ENCODE measurements around the gene RDH13. TPM values are rescaled to one million over a fixed set of nuclear protein-coding genes. Genes with fewer than 3 reads are reported as not detected.
"Not testable (repeated sequence)": the region's sequence is repeated elsewhere in the genome, so short reads cannot be mapped to it uniquely, and the experiment has no call there.

The RDH13 gene
- total RNA-seq, 1 experiment from 2014 or later, result 25.8 TPM

GRCh38 chr19:55031178-55031577, 31.8 kb downstream of the RDH13 start:
- TF ChIP-seq, protein P1, sequence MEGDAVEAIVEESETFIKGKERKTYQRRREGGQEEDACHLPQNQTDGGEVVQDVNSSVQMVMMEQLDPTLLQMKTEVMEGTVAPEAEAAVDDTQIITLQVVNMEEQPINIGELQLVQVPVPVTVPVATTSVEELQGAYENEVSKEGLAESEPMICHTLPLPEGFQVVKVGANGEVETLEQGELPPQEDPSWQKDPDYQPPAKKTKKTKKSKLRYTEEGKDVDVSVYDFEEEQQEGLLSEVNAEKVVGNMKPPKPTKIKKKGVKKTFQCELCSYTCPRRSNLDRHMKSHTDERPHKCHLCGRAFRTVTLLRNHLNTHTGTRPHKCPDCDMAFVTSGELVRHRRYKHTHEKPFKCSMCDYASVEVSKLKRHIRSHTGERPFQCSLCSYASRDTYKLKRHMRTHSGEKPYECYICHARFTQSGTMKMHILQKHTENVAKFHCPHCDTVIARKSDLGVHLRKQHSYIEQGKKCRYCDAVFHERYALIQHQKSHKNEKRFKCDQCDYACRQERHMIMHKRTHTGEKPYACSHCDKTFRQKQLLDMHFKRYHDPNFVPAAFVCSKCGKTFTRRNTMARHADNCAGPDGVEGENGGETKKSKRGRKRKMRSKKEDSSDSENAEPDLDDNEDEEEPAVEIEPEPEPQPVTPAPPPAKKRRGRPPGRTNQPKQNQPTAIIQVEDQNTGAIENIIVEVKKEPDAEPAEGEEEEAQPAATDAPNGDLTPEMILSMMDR (IDR thresholded peaks at IDR 0.05; ENCODE audit: unreplicated experiment), result no peak
- Mint-ChIP-seq H3K4me3 (ENCODE audit: unreplicated experiment) (no peak overlapping the region), H3K9me3 (ENCODE audit: unreplicated experiment) (peaks cover 4% of the 10 kb centered on the region), H3K27me3 (ENCODE audit: insufficient read depth, unreplicated experiment) (no peaks in the 10 kb centered on the region), H3K27ac (ENCODE audit: low read depth, unreplicated experiment) (no peak overlapping the region), H3K36me3 (ENCODE audit: insufficient read depth, unreplicated experiment) (no peaks in the 10 kb centered on the region), H3K4me1 (ENCODE audit: insufficient read depth, unreplicated experiment) (no peaks in the 10 kb centered on the region)
- no peak for DNase-seq (ENCODE audit: unreplicated experiment)
- intact Hi-C loops (cut with micrococcal nuclease), result no loop called here
- BruUV-seq (replicated peaks), result no TSS peak
- POLR2A ChIA-PET, result no interaction called here
- CTCF ChIA-PET, result interaction anchor here (0.9 kb wide), 1 partner anchor 328 kb away, joined by 3 read pairs; no protein-coding TSS in a partner anchor

- intact Hi-C loops (cut with micrococcal nuclease), result no loop called here
These were observed 34.2 kb downstream of the RDH13 start for GRCh38 chr19:55028757-55029156.

GRCh38 chr19:55027472-55028337, 35.2 kb downstream of the RDH13 start:
- peaks cover 26% of the 10 kb centered on the region for H3K9me3 Mint-ChIP-seq (ENCODE audit: unreplicated experiment)
- TF ChIP-seq, protein P1 (IDR thresholded peaks at IDR 0.05; ENCODE audit: unreplicated experiment), result no peak
- no peak overlapping the region for H3K27ac Mint-ChIP-seq (ENCODE audit: low read depth, unreplicated experiment)
- peak; percentile 24 for DNase-seq (ENCODE audit: unreplicated experiment)
- BruUV-seq (replicated peaks), result no TSS peak
- no peak overlapping the region for H3K4me3 Mint-ChIP-seq (ENCODE audit: unreplicated experiment)
- H3K36me3 Mint-ChIP-seq (ENCODE audit: insufficient read depth, unreplicated experiment), result peaks cover 6% of the 10 kb centered on the region
- POLR2A ChIA-PET, result interaction anchor here (1.4 kb wide), 1 partner anchor 15 kb away, joined by 3 read pairs; no protein-coding TSS in a partner anchor
- intact Hi-C loops (cut with micrococcal nuclease), result no loop called here
- H3K27me3 Mint-ChIP-seq (ENCODE audit: insufficient read depth, unreplicated experiment), result no peaks in the 10 kb centered on the region
- H3K4me1 Mint-ChIP-seq (ENCODE audit: insufficient read depth, unreplicated experiment), result no peaks in the 10 kb centered on the region
- CTCF ChIA-PET, result interaction anchor here (0.6 to 1.3 kb wide), 5 partner anchors 9 to 354 kb away, joined by 3 to 4 read pairs (median 3); no protein-coding TSS in a partner anchor

More at GRCh38 chr19:55028757-55029156, 34.2 kb downstream of the RDH13 start:
- Mint-ChIP-seq H3K27ac (ENCODE audit: low read depth, unreplicated experiment) (no peak overlapping the region), H3K4me1 (ENCODE audit: insufficient read depth, unreplicated experiment) (no peaks in the 10 kb centered on the region), H3K9me3 (ENCODE audit: unreplicated experiment) (peaks cover 16% of the 10 kb centered on the region), H3K27me3 (ENCODE audit: insufficient read depth, unreplicated experiment) (no peaks in the 10 kb centered on the region), H3K36me3 (ENCODE audit: insufficient read depth, unreplicated experiment) (peaks cover 2% of the 10 kb centered on the region), H3K4me3 (ENCODE audit: unreplicated experiment) (no peak overlapping the region)
- ChIA-PET POLR2A (interaction anchor here (1.4 kb wide), 1 partner anchor 16 kb away, joined by 3 read pairs; no protein-coding TSS in a partner anchor), CTCF (interaction anchor here (0.6 to 1.3 kb wide), 5 partner anchors 8 to 355 kb away, joined by 3 to 4 read pairs (median 3); no protein-coding TSS in a partner anchor)
- TF ChIP-seq, protein P1 (IDR thresholded peaks at IDR 0.05; ENCODE audit: unreplicated experiment), result no peak
- no peak for DNase-seq (ENCODE audit: unreplicated experiment)
- no TSS peak for BruUV-seq (replicated peaks)

DNA sequence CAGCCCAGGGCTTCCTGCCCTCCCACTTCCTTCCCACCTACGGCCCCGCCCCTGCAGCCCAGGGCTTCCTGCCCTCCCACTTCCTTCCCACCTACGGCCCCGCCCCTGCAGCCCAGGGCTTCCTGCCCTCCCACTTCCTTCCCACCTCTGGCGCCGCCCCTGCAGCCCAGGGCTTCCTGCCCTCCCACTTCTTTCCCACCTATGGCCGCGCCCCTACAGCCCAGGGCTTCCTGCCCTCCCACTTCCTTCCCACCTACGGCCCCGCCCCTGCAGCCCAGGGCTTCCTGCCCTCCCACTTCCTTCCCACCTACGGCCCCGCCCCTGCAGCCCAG, 35.8 kb downstream of the RDH13 start:
- H3K4me3 Mint-ChIP-seq (ENCODE audit: unreplicated experiment); BruUV-seq (replicated peaks); CTCF ChIA-PET; H3K27ac Mint-ChIP-seq (ENCODE audit: low read depth, unreplicated experiment); intact Hi-C loops (cut with micrococcal nuclease); H3K4me1 Mint-ChIP-seq (ENCODE audit: insufficient read depth, unreplicated experiment); POLR2A ChIA-PET; H3K27me3 Mint-ChIP-seq (ENCODE audit: insufficient read depth, unreplicated experiment); DNase-seq (ENCODE audit: unreplicated experiment); H3K36me3 Mint-ChIP-seq (ENCODE audit: insufficient read depth, unreplicated experiment): not testable (repeated sequence)
- H3K9me3 Mint-ChIP-seq (ENCODE audit: unreplicated experiment), result peaks cover 26% of the 10 kb centered on the region
